ENCODE data around the gene CWF19L1.

GRCh38 chr10:100287756-100288155, 20.3 kb upstream of the CWF19L1 start:
- TF ChIP-seq CTCF (IDR thresholded peaks at IDR 0.05; ENCODE audit: extremely low read depth in 1 of 2, insufficient read depth in 1 of 2, low read depth in 1 of 2, low read length in 2 of 2) (no peak), MYC (IDR thresholded peaks at IDR 0.05; ENCODE audit: low read depth, low read length) (no peak), JUN (IDR thresholded peaks at IDR 0.05; ENCODE audit: borderline replicate concordance, insufficient read depth, insufficient read length, low read depth) (no peak), EZH2 (IDR thresholded peaks at IDR 0.05; ENCODE audit: borderline replicate concordance, low read depth, low read length, severe bottlenecking) (no peak), MAX (IDR thresholded peaks at IDR 0.05; ENCODE audit: insufficient read depth, insufficient read length) (no peak), POLR2A (IDR thresholded peaks at IDR 0.05; ENCODE audit: low read depth, low read length) (no peak), POLR2AphosphoS5 (IDR thresholded peaks at IDR 0.05; ENCODE audit: insufficient read depth, low read depth, low read length) (no peak), FOS (IDR thresholded peaks at IDR 0.05; ENCODE audit: borderline replicate concordance, insufficient read depth, low read length) (no peak)

Data from endothelial cell of umbilical vein (primary cell).